ENCODE data around the gene COL4A2. TPM values are rescaled to one million over a fixed set of nuclear protein-coding genes. Genes with fewer than 3 reads are reported as not detected.

The COL4A2 gene
- polyA plus RNA-seq, 2 of the 4 experiments (the other 2 are of a cell fraction): 46.9 to 119 TPM

- TF ChIP-seq HMGXB4 (CRISPR knock-in tag; IDR thresholded peaks at IDR 0.05; ENCODE audit: borderline replicate concordance): no peak
Observed at GRCh38 chr13:110339975-110340550, 33.0 kb downstream of the COL4A2 start (continued).

GRCh38 chr13:110340812-110341444 is 33.8 kb downstream of the COL4A2 start:
- no peak for FAIRE-seq
- H3K4me1 ChIP-seq: peaks cover 23% of the 10 kb centered on the region
- peak overlapping the region in 1 of 2 experiments; percentile 12; a peak in 2 of 6 replicates for H3K27ac ChIP-seq
- POLR2A ChIA-PET: no interaction called here
- CTCF ChIA-PET: interaction anchor here (1.0 kb wide), 2 partner anchors 11 to 71 kb away, joined by 3 read pairs; no protein-coding TSS in a partner anchor
- no peak overlapping the region for H3K4me2 ChIP-seq
- 86% methylated on average over 22 of the region's 24 CpGs for WGBS (ENCODE audit: missing lambda C conversion rate)
- H3K4me3 ChIP-seq: no peak overlapping the region
- H3K9me3 ChIP-seq: no peaks in the 10 kb centered on the region
- TF ChIP-seq GATA3 (IDR thresholded peaks at IDR 0.05; ENCODE audit: borderline replicate concordance) (no peak), TFCP2L1 (CRISPR knock-in tag; IDR thresholded peaks at IDR 0.05) (no peak), CTCF (IDR thresholded peaks at IDR 0.05) (no peak), REST (IDR thresholded peaks at IDR 0.05) (no peak), CBX8 (IDR thresholded peaks at IDR 0.05) (no peak), JUN (IDR thresholded peaks at IDR 0.05) (no peak), ATOH8 (CRISPR knock-in tag; IDR thresholded peaks at IDR 0.05; ENCODE audit: low read depth) (no peak), ELK1 (IDR thresholded peaks at IDR 0.05; ENCODE audit: low read depth, low read length) (no peak), JUNB (IDR thresholded peaks at IDR 0.05) (no peak), PBX3 (IDR thresholded peaks at IDR 0.05) (no peak), ZNF302 (CRISPR knock-in tag; IDR thresholded peaks at IDR 0.05) (no peak), KDM5A (IDR thresholded peaks at IDR 0.05) (no peak), RNF2 (IDR thresholded peaks at IDR 0.05; ENCODE audit: borderline replicate concordance, low read depth) (no peak)
- DNase-seq (ENCODE audit: low read depth in 1 of 2, low spot score in 1 of 2): no peak
- no peak for ATAC-seq
